Coronary artery (tissue), 2 donors: ENCODE results near the gene RBMXL3.
"Not testable (repeated sequence)": the region's sequence is repeated elsewhere in the genome, so short reads cannot be mapped to it uniquely, and the experiment has no call there.

Source experiments
- DNase-seq: peaks from one replicate; pipeline ENCODE4 v3.0.0-alpha.2; 2017; ENCODE audit warnings: low spot score
- H3K27ac ChIP-seq, 2 donors: fragments of 200-600 bp; sonication (generic); one replicate each; pipeline ENCODE4 v1.5.1; 2016 to 2019
- H3K4me3 ChIP-seq: fragments of 200-600 bp; sonication (generic); 2 replicates; pipeline ENCODE4 v1.5.1; 2016; ENCODE audit warnings: mild to moderate bottlenecking, moderate library complexity
- CTCF ChIP-seq: fragments of 200-600 bp; sonication (generic); IDR thresholded peaks from one replicate; pipeline ENCODE4 v1.5.1; 2019; ENCODE audit warnings: antibody characterized with exemption

Gene RBMXL3

GRCh38 chrX:115183980-115184379, 5.2 kb upstream of the RBMXL3 start:
- H3K4me3 ChIP-seq: no peak overlapping the region
- no peak overlapping the region for H3K27ac ChIP-seq
- DNase-seq: no peak
- TF ChIP-seq CTCF: no peak

GRCh38 chrX:115189646-115190635, 731 bp downstream of the RBMXL3 start:
- Histone ChIP-seq H3K27ac (no peak overlapping the region), H3K4me3 (no peak overlapping the region)
- no peak for DNase-seq
- no peak for TF ChIP-seq CTCF

GRCh38 chrX:115190636-115191489, 1.7 kb downstream of the RBMXL3 start:
- Histone ChIP-seq H3K4me3 (no peak overlapping the region), H3K27ac (no peak overlapping the region)
- no peak for TF ChIP-seq CTCF
- DNase-seq: no peak

GRCh38 chrX:115191490-115192243, 2.5 kb downstream of the RBMXL3 start:
- no peak for TF ChIP-seq CTCF
- no peak overlapping the region for H3K27ac ChIP-seq
- no peak overlapping the region for H3K4me3 ChIP-seq
- DNase-seq: no peak

GRCh38 chrX:115192244-115192700, 3.1 kb downstream of the RBMXL3 start:
- no peak for DNase-seq
- TF ChIP-seq CTCF: no peak
- Histone ChIP-seq H3K27ac (no peak overlapping the region), H3K4me3 (no peak overlapping the region)

- DNase-seq: no peak
- TF ChIP-seq CTCF: no peak
- Histone ChIP-seq H3K27ac (no peak overlapping the region), H3K4me3 (no peak overlapping the region)
Observed at GRCh38 chrX:115204040-115204439, 14.8 kb downstream of the RBMXL3 start.

- not testable (repeated sequence) for H3K4me3 ChIP-seq, DNase-seq, H3K27ac ChIP-seq
Observed at GRCh38 chrX:115209547-115209946, 20.3 kb downstream of the RBMXL3 start.
